Stimulated activated CD4-positive, alpha-beta T cell treated with anti-CD3 and anti-CD28 coated beads, Interleukin-15, amount 100 ng/mL, for 48 hours (primary cell): Measurements from ENCODE around the gene SLC25A29.
"Not testable (repeated sequence)": the region's sequence is repeated elsewhere in the genome, so short reads cannot be mapped to it uniquely, and the experiment has no call there.

Experiments used
- DNase-seq, 2 donors: peaks; one replicate each; pipeline ENCODE4 v3.0.0-alpha.2; 2020; ENCODE audit warnings: low read depth in 2 of 2

Gene SLC25A29

DNA sequence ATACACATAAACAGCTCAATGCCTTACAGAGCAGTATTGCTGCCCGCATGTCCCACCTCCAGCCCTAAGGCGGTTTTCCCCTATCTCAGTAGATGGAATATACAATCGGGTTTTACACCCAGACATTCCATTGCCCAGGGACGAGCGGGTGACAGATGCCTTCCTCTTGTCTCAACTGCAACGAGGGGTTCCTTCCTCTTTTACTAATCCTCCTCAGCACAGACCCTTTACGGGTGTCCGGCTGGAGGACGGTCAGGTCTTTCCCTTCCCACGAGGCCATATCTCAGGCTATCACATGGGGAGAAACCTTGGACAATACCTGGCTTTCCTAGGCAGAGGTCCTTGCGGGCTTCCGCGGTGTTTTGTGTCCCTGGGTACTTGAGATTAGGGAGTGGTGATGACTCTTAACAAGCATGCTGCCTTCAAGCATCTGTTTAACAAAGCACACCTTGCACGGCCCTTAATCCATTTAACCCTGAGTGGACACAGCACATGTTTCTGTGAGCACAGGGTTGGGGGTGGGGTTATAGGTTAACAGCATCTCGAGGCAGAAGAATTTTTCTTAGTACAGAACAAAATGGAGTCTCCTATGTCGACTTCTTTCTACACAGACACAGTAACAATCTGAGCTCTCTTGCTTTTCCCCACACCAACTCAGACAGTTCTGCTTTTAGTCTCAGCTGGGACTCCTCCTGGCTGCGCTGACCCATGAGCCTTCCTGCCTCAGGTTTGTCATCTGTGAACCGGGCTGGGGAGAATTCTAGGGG lies 6.0 kb upstream of the SLC25A29 start:
- DNase-seq: not testable (repeated sequence)

DNA sequence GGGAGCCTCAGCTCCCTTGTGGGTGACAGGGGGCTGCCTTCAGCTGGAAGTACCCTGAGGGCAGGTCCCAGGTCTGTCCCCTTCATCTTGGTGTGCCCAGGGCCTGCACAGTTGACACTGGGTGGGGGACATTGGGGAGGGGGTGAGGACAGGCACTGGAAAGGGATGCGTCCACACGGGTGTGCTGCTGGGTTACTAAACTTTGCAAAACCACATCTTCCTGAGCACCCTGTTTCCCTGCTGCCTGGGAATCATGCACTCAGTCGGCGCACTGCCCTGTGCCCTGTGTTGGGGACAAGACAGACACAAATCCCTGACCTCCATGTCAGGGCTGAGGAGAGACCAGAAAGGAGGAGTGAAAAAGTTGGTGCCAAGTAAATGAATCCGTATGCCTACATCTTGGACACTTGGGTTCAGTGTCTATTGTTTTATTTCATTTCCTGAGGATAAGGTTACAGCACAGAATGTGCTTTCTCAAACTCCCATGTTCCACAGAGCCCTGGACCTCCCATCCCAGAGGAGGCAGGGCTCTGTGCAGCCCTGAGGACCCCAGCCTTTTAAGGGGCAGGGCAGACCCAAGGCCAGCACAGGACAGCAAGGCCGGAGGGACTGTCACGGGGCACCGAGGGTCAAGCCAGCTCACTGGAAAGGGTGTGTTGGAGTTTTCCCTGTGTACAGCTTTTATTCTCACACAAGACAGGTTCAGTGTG lies 2.9 kb upstream of the SLC25A29 start:
- DNase-seq: no peak

DNA sequence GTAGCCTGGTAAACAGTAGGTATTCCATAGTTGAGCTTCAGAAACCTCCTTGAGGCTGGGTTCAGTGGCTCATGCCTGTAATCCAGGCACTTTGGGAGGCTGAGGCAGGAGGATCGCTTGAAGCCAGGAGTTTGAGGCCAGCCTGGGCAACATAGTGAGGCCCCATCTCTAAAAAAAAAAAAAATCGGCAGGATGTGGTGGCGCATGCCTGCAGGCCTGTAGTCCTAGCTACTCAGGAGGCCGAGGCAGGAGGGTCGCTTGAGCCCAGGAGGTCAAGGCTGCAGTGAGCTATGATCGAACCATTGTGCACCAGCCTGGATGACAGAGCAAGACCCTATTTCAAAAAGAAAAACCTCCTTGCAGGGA lies 2.2 kb upstream of the SLC25A29 start:
- DNase-seq: not testable (repeated sequence)

DNA sequence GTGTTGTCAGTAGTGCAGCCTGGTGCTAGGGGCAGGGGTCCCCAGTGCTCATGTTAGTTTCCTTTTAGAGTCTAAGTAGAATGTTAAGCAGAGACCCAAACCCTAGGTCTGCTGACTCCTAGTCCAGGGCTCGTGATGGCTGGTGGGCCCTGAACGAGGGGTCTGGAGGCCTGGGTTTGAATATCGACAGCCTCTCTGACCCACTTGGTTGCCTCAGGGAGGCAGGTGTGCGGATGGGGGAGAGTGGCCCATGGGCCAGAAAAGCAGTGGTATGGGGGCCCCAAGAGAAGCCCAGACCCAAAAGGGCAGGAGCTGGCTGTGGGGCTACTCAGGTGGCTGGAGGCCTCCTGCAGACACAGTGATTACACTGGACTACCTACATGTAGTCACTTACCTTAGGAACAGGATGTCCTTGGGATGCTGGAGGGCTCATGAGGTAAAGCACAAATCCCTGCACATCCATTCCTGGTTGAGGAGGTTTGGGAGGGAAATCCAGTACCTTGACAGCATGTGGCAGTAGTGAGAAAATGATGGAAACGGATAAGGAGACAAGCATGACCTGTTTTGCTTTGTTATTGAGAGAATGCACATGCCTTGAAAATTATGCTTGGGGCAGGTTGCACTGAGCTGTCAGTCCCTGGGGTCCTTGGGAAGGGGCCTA lies 1.7 kb upstream of the SLC25A29 start:
- no peak for DNase-seq

DNA sequence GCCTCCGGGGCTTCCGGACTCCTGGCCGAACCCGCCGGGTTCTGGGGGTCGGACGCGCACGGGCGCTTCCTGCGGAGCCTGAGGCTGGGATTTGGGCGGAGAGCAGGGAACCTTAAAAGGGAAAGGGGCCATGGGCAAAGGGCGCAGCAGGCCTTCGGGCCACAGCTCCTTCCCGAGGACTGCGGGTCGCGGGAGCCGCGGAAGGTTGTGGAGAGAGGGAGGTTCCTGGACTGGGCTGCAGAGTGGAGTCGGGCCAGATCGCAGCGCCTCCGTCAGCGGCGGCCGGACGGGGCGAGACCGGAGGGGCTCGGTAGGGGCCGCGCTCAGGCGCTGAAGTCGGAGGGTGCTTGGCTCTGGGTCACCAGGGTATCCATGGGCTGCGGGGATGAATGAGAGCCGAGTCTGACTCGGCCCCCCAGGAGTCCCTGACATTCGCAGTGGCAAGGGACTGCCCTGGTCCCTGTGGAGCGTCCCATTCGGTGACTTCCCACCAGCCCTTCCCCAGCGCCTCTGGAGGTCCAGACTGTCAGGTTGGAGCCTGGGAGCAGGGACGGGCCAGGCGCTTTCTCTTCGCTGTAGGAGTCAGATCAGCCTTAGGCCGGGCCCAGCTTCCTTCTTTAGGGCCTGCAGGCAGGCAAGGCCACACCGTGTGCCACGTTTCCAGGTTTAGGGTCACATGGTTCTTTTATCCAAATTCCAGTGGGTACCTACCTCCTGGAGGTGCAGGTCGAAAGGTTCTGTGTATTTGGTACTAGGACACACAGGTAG lies 938 bp upstream of the SLC25A29 start:
- no peak for DNase-seq

DNA sequence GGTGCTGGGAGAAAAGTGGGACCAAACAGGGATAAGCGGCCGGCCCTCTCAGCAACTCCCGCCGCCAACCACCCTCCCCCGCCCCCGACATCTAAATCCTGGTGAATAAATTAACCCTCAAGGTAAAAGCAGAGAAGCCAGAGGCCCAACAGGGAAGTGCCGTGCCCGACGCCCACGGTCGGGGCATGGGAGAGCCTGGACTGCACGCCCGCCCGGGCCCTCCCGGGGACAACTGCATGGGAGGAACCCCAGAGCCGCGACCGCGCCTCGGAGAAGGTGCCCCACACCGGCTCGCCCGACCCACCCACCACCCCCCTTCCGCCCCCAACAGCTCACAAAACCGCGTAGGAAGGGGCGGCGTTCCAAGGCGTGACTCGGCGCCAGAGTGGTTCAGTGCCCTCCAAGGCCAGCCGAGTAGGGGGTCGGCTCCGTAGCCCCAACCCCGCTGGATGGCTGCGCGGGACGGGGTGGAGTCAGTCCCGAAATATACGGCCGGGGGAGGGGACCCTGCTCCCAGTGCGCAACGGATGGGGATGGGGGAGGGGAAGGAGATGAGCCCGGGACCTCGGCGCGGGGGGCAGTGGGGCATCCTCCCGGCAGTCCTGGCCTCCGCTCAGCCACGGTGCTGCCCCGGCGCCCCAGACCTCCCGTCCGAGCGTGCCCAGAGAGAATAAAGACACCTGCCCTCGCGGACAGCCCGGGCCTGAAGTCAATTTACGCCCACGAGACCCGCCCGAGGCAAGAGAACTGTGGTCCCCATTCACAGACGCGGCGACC lies 732 bp downstream of the SLC25A29 start:
- DNase-seq: peak in 1 of 2 donors; percentile 29

DNA sequence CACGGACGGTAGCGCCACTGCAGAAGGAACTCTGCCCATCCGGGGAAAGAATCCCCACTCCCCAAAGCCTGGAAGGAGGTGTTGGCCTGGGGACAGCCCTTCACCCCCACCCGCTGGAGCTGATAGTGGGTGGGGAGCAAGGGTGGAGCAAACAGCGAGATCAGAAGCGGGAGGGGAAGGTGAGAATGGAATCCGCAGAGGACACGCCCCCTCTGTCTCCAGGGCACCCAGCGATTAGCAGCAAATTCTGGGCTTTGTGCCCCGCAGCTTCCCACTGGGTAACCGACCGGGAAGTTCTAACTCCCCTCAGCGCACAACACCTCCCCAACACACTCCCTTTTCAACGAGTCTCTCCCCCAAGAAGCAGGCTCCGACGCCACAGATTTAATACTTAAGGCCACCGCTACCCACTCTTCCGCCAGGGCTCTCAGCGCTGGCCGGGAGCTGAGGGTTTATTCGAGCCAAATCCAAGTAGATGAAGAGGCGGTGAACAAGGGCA lies 1.4 kb downstream of the SLC25A29 start:
- no peak for DNase-seq

DNA sequence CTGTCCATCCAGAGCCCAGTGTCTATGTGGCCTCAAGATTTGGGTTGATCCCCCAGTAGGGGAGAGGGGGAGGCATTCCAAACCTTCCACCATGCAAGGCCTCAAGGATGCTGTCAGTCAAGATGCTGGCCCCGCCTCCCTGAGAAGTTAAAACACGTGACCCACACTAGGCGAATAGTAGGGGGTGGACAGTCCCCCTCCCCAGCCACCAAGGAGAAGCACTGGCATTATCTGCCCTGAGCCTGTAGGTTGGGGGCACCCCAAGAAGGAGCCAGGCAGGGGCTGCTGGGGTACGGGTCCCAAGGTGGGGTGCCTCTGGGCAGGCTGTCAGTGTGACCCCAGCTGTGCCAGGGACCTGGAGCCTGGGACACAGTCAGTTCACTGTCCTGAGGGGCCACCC lies 2.3 kb downstream of the SLC25A29 start:
- DNase-seq: no peak

DNA sequence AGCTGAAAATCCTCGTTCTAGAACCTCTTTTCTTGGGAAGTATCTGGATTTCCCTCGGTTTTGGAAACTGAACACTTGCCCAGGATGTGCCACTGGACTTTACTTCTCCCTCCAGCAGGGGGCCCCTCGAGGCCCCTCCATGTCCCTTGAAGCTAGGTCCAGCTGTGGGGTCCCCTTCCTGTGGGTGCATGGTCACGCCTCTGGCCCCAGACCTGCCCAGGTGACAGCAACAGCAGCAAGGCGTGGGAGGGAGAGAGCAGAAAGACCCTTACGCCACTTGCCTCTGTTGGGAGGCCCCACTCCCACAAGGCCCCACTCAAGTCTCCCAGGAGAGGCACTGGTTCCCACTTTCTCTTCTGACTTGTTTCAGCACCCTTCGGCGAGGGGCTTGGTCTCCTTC lies 3.1 kb downstream of the SLC25A29 start:
- DNase-seq: no peak

DNA sequence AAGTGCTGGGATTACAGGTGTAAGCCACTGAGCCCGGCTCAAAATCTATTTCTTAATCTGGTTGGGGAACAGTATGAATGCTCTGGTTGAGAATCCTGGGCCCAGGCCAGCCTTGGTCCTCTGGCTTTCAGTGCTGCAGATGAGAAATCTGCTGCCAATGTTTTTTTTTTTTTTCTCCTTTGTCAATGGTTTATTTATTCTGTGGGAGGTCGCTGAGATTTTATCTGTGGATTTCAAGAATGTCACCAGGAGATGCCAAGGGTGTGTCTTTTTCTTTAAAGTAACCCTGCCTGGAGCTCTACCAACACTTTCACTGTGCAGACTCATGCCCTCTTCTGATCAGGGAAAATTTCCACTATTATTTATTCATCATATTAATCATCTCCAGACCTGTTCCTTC lies 3.6 kb downstream of the SLC25A29 start:
- DNase-seq: no peak

DNA sequence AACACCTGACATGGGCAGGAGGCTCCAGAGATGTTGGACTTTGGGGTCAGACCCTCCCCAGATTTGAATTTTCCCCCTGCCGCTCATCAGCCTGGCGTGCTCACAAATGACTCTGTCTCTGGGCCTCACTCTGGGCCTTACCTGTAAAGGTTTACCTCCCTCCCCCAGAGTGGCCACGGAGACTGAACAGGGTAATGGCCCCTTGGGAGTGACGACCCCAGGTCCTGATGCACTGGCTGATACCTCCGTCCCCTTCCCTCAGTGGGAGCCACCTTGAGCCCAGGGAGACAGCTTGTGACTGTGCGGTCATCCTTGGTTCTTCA lies 7.0 kb downstream of the SLC25A29 start:
- no peak for DNase-seq

DNA sequence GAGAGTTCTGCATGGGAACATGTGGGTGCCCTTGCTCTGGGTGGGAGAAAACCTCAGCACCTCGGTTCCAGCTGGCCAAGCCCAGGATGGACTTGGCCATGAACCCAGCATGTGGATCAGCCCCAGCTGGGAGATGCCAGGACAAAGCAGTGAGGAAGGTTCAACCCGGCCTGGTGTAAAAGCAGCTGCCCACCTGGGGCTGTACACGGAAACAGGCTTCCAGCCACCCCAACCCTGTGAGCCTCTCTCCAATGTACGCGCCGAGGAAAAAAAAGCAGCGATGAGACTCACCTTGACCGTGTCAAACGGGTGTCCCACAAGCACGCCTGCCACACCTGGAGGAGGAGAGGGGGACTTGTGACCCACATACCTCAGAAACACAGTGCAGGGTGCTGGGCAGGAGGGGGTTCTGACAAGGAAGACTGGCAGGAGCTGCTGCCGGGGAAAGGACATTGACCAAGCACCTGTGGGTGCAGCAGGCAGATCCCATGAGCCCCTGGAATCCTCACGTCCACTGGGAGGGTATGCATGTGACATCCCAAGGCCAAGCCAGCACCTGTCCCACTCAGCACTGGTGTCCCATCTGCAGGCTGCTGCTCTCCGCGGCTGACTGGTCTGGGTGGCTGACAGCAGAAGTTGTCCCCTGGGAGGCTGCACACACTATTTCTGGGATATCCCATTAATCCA lies 7.5 kb downstream of the SLC25A29 start:
- DNase-seq: no peak

DNA sequence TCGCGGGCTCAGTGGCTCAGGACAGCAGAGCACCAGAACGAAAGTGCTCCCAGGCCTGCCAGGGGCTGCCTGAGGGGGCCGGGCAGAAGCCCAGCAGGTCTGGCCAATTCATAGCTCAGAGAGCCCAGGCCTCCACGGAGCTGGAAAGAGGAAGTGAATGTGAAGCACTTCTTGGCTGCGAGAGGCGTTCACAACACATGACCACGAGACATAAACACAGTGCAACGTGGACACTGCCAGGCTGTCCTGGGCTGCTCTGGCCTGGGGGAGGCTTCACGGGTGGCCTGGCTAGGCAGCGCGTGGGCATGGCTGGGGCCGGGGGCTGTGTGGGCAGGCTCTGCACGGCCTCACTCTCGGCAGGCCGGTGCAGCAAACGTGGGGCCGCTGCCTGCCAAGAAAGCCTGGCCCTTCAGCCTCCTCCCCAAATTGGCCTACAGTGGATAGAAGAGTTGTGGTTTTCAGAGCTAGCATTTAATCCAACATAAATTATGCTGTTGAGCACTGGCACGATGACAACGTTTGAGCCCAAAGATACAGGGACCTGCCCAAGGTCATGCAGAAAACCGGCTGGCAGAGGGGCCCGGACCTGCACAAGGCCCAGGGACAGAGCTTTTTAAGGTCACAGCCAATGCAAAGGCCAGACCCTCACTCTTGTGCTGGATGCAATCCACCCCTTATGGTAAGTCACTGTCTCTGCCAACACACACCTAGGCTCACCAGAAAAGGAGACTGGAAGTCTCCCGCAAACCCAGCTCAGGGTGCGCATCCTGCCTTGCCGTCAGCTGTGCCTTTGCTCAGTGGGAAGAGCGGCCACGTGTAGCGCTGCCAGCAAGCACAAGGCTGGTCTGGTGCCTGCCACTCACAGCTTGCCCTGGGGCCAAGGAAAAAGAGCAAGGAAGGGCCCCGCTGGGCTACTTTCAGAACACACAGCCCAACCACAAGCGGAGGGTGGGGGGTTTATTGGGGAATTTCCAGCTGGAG lies 8.6 kb downstream of the SLC25A29 start:
- no peak for DNase-seq

DNA sequence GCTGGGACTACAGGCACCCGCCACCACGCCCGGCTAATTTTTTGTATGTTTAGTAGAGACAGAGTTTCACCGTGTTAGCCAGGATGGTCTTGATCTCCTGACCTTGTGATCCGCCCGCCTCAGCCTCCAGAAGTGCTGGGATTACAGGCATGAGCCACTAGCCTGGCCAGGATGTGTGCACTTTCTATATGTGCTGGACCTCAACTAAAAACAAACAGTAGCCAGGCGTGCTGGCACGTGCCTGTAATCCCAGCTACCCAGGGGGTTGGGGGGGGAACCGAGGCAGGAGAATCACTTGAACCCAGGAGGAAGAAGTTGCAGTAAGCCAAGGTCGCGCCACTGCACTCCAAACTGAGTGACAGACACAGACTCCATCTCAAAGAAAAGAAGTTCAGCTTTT lies 9.5 kb downstream of the SLC25A29 start:
- DNase-seq: not testable (repeated sequence)

DNA sequence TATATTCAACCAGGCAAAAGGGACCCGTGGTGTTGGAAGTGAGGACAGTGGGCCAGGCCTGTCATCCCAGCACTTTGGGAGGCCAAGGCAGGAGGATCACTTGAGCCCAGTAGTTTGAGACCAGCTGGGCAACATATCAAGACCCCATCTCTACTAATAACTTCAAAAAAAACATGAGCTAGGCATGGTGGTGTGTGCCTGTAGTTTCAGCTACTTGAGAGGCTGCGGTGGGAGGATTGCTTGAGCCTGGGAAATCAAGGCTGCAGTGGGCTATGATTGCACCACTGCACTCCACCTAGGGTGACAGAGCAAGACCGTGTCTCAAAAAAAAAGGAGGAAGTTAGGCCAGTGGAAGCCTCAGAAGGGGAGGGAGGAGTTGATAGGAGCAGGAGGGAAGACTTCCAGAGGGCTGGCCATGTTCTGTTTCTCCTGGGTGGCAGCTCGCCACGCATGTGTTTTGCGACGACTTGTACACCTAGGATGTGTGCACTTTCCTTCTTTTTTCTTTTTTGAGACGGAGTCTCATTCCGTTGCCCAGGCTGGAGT lies 10.1 kb downstream of the SLC25A29 start:
- no peak for DNase-seq

DNA sequence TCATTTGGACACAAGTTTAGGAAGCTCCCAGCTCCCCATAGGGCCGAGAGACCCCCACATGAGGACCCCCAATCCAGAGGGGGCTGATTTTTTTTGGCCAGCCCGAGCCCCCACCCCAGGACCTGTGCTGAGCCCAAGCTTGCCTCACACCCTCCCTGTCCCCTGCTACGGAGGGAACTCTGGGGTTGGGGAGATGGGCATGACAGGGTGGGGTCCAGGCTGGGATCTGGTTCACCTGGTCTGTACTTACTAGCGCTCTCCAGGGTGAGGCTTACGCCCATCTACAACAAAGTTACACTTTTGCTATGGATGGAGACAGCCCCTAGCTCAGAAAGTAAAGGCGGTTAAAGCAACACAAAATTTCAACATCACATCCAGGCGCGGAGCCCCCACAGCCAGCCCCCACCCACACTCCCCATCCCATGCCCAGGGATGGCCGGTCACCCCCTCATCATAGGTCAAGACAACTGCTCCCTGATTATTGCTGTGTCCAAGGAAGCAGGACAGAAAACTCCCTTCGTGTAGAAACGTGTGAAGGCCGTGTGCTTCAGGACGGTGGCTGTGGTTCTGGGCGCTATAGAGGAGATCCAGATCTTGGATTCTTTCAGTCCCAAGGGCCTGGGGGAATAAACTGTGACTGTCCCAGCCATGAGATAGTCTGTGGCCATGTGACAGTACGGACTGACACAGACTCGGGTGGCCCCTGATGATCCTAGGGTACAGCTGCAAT lies 10.7 kb downstream of the SLC25A29 start:
- no peak for DNase-seq

DNA sequence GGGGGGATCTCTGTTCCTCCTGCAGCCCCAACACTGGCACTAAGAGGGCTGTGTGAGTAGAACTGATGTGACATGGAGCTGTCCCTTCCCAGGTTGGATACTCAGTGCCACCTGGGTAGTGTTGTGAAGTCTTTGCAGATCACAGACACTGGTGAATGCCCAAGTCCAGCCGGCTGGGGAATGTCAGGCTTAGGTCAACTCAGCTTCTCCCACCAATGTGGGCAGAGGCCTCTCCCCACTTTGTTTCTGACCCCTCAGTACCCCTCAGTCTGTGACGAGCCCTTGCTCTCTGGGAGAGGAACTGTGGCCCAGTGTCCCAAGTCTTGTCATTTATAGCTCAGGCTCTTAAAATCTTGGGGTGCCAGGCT lies 11.3 kb downstream of the SLC25A29 start:
- no peak for DNase-seq

DNA sequence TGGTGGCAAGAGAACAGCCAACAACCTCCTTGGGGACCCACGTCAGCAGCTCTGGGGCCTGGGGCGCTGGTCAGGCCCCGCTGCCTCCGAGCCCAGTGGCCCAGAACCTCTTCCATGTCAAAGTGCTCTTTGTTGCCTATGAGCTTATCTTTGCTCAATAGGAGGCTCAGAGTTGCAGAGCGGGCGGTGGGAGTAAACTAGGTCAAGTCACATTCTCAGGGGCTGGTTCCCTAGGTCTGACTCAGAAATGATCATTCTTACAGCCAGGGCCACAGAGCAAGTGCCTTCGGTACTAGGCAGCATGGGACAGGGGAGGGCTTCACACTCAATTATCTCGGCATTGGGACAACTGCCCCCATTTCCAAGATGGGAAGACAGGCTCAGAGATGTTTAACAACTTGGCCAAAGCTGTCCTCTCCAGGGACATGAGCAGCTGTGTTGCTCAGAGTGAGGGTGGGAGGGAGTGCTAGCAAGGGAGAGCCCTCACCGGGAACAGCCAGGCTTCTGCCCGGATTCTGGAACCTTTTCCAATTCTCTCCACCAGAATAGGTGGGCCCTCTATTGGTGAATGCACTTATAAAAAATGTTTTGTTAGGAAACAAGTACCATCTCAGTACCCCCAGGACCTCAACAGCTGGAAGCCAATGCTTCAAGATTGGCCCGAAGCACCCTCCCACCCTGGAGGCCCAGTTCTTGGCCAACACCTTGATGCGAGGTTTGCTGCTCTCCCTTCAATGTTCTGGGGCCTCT lies 11.9 kb downstream of the SLC25A29 start:
- DNase-seq: no peak
